MCF 10A (cell line): ENCODE measurements around the gene PARM1. TPM values are rescaled to one million over a fixed set of nuclear protein-coding genes. Genes with fewer than 3 reads are reported as not detected.

Experiments used
- BruUV-seq: library from RNA; stranded (reverse); fragments of 400-500 nt; replicated peaks from 2 replicates; lab custom pipeline; 2021; lab: Mats Ljungman, UMichigan
- CTCF ChIA-PET: fragments of 300-600 bp; sonication (Branson Sonifier 250); formaldehyde crosslinking; extraction: SDS; loops from one replicate; lab custom pipeline; 2021; ENCODE audit warnings: antibody characterized with exemption, inconsistent platforms; lab: Yijun Ruan, JAX
- POLR2A ChIA-PET: fragments of 300-600, 350-650 bp; sonication (Branson Sonifier 250); formaldehyde crosslinking; extraction: SDS; loops from one replicate; lab custom pipeline; 2020; ENCODE audit warnings: antibody characterized with exemption, inconsistent platforms; lab: Yijun Ruan, JAX
- DNase-seq: peaks from one replicate; pipeline ENCODE4 v3.0.0-alpha.2; 2018; ENCODE audit not compliant: unreplicated experiment
- H3K27ac Mint-ChIP-seq: one replicate; pipeline ENCODE4 v1.8.0; 2022; ENCODE audit warnings: mild to moderate bottlenecking, low read depth, mixed read lengths; ENCODE audit not compliant: unreplicated experiment
- H3K27me3 Mint-ChIP-seq: one replicate; pipeline ENCODE4 v1.8.0; 2022; ENCODE audit warnings: mixed read lengths; ENCODE audit not compliant: insufficient read depth, unreplicated experiment
- H3K36me3 Mint-ChIP-seq: one replicate; pipeline ENCODE4 v1.8.0; 2022; ENCODE audit warnings: mild to moderate bottlenecking, moderate library complexity, mixed read lengths; ENCODE audit not compliant: insufficient read depth, unreplicated experiment
- H3K4me1 Mint-ChIP-seq: one replicate; pipeline ENCODE4 v1.8.0; 2022; ENCODE audit warnings: mixed read lengths; ENCODE audit not compliant: insufficient read depth, unreplicated experiment
- H3K4me3 Mint-ChIP-seq: one replicate; pipeline ENCODE4 v1.8.0; 2022; ENCODE audit warnings: mild to moderate bottlenecking, moderate library complexity, mixed read lengths; ENCODE audit not compliant: unreplicated experiment
- H3K9me3 Mint-ChIP-seq: one replicate; pipeline ENCODE4 v1.8.0; 2022; ENCODE audit warnings: mixed read lengths; ENCODE audit not compliant: unreplicated experiment
- CTCF ChIP-seq: fragments of 200-600 bp; IDR thresholded peaks from one replicate; pipeline ENCODE4 v1.8.0; 2022; ENCODE audit warnings: antibody characterized with exemption, mild to moderate bottlenecking; ENCODE audit not compliant: unreplicated experiment
- intact Hi-C: fragments of 100-400 bp; cut with micrococcal nuclease; formaldehyde crosslinking; loops from 2 replicates; pipeline ENCODE4 v1.14.1; 2022
- total RNA-seq: library from RNA; stranded (reverse); gene quantifications from 2 replicates; pipeline ENCODE4 v1.2.3, GENCODE V29; 2022

PARM1 gene
- total RNA-seq, 1 experiment from 2014 or later: 0.58 TPM

DNA sequence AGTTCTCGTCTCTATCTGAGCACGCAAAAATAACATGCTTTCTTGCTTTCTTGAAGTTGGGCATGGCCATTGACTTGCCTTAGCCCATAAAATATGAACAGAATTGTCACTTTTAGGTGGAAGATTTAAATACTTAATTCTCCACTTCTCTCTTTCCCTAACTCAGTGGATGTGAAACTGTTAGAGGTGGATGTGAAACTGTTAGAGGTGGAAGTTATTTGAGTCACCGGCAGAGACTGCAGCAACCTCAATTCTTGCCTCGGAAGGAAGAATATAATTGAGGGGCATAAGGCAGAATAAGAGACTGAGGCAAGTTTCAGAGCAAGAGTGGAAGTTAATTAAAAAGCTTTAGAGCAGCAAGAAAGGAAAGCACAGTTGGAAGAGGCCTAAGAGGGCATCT, 2.8 kb upstream of the PARM1 start:
- no peaks in the 10 kb centered on the region for H3K9me3 Mint-ChIP-seq
- H3K27ac Mint-ChIP-seq: no peak overlapping the region
- no TSS peak for BruUV-seq
- H3K36me3 Mint-ChIP-seq: no peaks in the 10 kb centered on the region
- peaks cover 11% of the 10 kb centered on the region for H3K4me1 Mint-ChIP-seq
- H3K4me3 Mint-ChIP-seq: no peak overlapping the region
- TF ChIP-seq CTCF: no peak
- intact Hi-C loops: loop anchor here (5.0 kb wide), 1 partner anchor 562 kb away; no protein-coding TSS in a partner anchor
- ChIA-PET CTCF (interaction anchor here (5.1 to 5.5 kb wide), 2 partner anchors 56 to 359 kb away, joined by 41 to 52 read pairs; no protein-coding TSS in a partner anchor), POLR2A (interaction anchor here (0.6 kb wide), 1 partner anchor 259 kb away, joined by 3 read pairs; no protein-coding TSS in a partner anchor)
- H3K27me3 Mint-ChIP-seq: peaks cover 13% of the 10 kb centered on the region
- DNase-seq: no peak

- H3K4me3 Mint-ChIP-seq: no peak overlapping the region
Observed at GRCh38 chr4:74931376-74931775, 1.5 kb upstream of the PARM1 start.

GRCh38 chr4:74932010-74932409, 906 bp upstream of the PARM1 start:
- H3K4me3 Mint-ChIP-seq: no peak overlapping the region
- CTCF ChIA-PET: interaction anchor here (0.6 to 5.5 kb wide), 21 partner anchors 11 to 614 kb away, joined by 3 to 52 read pairs (median 4); no protein-coding TSS in a partner anchor
- H3K4me1 Mint-ChIP-seq: peaks cover 11% of the 10 kb centered on the region
- no peaks in the 10 kb centered on the region for H3K36me3 Mint-ChIP-seq
- H3K27me3 Mint-ChIP-seq: peaks cover 13% of the 10 kb centered on the region
- TF ChIP-seq CTCF: no peak
- H3K27ac Mint-ChIP-seq: no peak overlapping the region
- intact Hi-C loops: loop anchor here (1.0 to 5.0 kb wide), 3 partner anchors 57 to 560 kb away; no protein-coding TSS in a partner anchor
- BruUV-seq: no TSS peak
- no peaks in the 10 kb centered on the region for H3K9me3 Mint-ChIP-seq
- POLR2A ChIA-PET: interaction anchor here (1.5 kb wide), 1 partner anchor 563 kb away, joined by 3 read pairs; no protein-coding TSS in a partner anchor
- DNase-seq: no peak

More at GRCh38 chr4:74931376-74931775, 1.5 kb upstream of the PARM1 start:
- no TSS peak for BruUV-seq
- H3K36me3 Mint-ChIP-seq: no peaks in the 10 kb centered on the region
- intact Hi-C loops: loop anchor here (5.0 kb wide), 1 partner anchor 561 kb away; no protein-coding TSS in a partner anchor
- H3K4me1 Mint-ChIP-seq: peaks cover 11% of the 10 kb centered on the region
- ChIA-PET CTCF (interaction anchor here (0.6 to 5.5 kb wide), 8 partner anchors 12 to 600 kb away, joined by 3 to 52 read pairs (median 8); no protein-coding TSS in a partner anchor), POLR2A (no interaction called here)
- no peak overlapping the region for H3K27ac Mint-ChIP-seq
- no peak for TF ChIP-seq CTCF
- DNase-seq: no peak
- no peaks in the 10 kb centered on the region for H3K9me3 Mint-ChIP-seq
- H3K27me3 Mint-ChIP-seq: peaks cover 13% of the 10 kb centered on the region

DNA sequence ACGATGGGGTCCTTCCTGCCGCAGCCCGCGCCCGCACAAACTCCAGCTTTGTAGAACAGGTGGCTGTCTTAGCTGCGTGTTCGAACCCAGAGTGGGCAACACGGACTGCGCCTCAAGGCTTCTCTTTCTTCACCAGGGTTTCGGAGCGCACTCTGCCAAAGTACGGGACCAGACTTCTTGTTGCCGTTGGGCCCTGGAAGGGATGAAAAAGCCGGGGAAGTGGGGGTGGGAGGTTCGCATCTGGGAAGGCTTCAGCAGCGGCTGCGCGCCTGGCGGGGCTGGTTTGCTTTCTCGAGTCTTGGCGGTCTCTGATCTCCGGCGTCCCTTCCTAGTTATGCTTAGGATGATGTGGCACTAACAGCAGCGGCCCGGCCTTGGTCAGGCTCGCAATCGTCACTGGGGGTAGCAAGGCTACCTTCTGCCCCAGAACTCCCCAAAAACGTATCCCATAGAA, 673 bp downstream of the PARM1 start:
- peak; percentile 9 for DNase-seq
- no peak overlapping the region for H3K27ac Mint-ChIP-seq
- H3K4me1 Mint-ChIP-seq: peaks cover 11% of the 10 kb centered on the region

More for the DNA sequence above, 673 bp downstream of the PARM1 start:
- ChIA-PET POLR2A (interaction anchor here (0.5 to 1.5 kb wide), 4 partner anchors 496 to 580 kb away, joined by 3 read pairs; no protein-coding TSS in a partner anchor), CTCF (interaction anchor here (0.6 to 5.5 kb wide), 19 partner anchors 10 to 594 kb away, joined by 3 to 52 read pairs (median 4); no protein-coding TSS in a partner anchor)
- H3K36me3 Mint-ChIP-seq: no peaks in the 10 kb centered on the region
- no peaks in the 10 kb centered on the region for H3K9me3 Mint-ChIP-seq
- BruUV-seq: no TSS peak
- intact Hi-C loops: loop anchor here (1.0 to 5.0 kb wide), 3 partner anchors 59 to 559 kb away; no protein-coding TSS in a partner anchor
- TF ChIP-seq CTCF: no peak
- H3K27me3 Mint-ChIP-seq: peaks cover 13% of the 10 kb centered on the region
- H3K4me3 Mint-ChIP-seq: peak overlapping the region; percentile 76
